GM19193 (cell line): ENCODE measurements around the gene FCRL3.

Source experiments
- POLR2A ChIP-seq: IDR thresholded peaks from 4 replicates; pipeline ENCODE4 v1.6.1; 2011; ENCODE audit not compliant: insufficient read depth, insufficient read length; ENCODE audit errors: extremely low read depth

FCRL3 gene, protein sequence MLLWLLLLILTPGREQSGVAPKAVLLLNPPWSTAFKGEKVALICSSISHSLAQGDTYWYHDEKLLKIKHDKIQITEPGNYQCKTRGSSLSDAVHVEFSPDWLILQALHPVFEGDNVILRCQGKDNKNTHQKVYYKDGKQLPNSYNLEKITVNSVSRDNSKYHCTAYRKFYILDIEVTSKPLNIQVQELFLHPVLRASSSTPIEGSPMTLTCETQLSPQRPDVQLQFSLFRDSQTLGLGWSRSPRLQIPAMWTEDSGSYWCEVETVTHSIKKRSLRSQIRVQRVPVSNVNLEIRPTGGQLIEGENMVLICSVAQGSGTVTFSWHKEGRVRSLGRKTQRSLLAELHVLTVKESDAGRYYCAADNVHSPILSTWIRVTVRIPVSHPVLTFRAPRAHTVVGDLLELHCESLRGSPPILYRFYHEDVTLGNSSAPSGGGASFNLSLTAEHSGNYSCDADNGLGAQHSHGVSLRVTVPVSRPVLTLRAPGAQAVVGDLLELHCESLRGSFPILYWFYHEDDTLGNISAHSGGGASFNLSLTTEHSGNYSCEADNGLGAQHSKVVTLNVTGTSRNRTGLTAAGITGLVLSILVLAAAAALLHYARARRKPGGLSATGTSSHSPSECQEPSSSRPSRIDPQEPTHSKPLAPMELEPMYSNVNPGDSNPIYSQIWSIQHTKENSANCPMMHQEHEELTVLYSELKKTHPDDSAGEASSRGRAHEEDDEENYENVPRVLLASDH

DNA sequence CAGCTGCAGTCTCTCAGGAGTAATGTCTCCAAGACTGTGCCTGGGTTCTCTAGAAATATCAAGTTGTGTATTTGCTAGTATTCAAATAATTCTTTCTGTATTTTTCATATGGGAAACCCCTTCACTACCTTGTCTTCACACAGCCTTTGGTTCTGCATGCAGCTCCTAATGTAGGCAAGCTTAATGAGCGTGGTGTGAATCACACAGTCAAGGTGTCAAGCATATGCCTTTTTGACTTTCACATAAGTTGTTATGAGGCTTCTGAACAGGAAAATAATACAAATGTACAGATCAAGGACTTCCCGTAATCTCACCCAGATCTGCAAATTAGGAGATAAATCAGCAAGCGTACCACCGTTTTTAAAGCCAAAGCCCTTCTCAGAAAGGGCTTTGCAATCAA, at the start of gene FCRL3:
Gene FCRL3, minus strand, starts transcription at position 38 of the 400 bp plus-strand sequence. CDS start 280 bp downstream, outside the sequence.
- TF ChIP-seq POLR2A = no peak

DNA sequence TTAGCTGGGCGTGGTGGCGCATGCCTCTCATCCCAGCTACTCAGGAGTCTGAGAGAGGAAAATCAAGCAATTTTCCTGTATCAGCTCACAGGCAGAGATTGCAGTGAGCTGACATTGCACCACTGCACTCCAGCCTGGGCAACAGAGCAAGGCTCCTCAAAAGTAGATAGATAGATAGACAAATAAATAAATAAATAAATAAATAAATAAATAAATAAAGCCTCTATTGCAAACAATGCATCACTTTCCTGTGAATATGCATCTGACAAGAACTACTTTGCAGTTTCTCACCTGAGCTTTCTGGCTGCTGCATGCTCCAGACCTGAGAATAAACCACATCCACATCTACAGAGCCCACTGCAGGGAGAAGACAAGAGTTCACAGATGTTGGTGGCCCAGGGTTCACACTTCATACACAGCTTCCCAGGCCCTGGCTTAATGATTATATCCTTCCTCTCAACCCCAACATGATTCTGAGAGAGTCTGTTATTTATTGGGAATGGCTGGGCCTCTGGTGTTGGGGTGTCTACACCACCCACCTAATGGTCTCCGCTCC, 47.8 kb upstream of the FCRL3 start:
- TF ChIP-seq POLR2A = no peak

DNA sequence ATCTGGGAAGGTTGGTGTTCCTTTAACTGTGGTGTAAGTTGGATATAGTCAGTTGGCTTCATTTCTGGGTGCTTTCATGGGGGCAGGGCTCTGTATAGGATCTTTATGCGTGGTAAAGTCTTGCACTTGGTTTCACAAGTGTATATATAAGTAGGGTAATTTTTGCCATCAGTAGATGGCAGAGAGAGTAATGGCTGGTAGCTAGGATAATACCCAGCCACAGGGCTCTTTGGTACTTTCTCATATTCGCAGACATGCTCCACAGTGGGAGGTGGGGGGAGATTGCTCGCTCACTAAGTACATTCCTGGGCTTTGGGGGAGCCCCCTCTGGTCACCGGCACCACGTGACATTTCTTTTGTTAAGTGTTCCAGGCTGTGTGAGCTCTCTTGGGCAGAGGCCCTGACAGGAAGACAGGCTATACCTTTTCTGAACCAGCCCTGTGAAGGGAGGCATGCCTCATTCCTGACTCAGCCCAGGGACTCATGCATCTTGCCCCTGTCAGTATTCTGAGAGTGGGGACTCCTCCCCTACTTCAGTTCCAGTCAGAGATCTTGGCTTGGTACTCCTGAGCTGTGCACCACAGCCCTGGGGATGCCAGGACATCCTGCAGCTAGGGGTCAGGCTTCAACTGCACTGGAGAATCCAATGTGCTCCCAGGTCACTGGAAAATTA, 38.8 kb upstream of the FCRL3 start:
- TF ChIP-seq POLR2A = no peak

DNA sequence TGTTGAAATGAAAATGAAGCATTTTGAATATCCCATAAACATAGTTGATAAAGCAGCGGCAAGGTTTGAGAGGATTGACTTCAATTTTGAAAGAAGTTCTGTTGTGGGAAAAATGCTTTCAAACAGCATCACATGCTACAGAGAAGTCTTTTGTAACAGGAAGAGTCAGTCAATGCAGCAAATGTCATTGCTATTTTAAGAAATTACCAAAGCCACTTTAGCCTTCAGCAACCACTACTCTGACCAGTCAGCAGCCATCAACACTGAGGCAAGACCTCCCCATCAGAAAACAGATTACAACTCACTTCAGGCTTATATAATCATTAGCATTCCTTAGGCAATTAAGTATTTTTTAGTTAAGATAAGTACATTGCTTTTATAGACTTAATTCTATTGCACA, 33.8 kb upstream of the FCRL3 start:
- no peak for TF ChIP-seq POLR2A

DNA sequence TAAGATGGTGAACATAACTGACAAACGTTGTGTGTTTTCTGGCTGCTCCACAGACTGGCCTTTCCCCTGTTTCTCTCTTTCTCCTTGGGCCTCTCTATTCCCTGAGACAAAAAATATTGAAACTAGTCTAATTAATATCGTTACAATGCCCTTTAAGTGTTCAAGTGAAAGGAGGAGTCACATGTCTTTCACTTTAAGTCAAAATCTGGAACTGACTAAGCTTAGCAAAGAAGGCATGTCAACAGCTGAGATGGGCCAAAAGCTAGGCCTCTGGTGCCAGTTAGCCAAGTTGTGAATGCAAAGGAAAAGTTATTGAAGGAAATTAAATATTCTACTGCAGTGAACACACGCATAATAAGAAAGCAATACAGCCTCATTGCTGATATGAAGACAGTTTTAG, 32.2 kb upstream of the FCRL3 start:
- TF ChIP-seq POLR2A = no peak

DNA sequence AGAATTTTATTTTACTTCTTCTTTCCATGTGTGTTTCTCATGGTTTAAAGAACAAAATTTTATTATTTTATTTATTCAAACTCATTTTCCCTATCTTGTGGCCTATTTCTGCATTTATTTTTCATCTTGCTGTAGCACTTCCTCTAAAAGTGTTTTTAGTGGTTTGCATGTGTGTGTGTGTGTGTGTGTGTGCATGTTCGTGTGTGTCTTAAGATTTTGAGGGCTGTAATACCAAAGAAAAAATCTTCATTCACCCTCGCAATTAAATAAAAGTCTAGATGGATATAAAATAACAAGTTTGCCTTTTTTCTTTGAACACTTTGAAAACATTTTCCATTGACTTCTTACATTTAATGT, 24.6 kb upstream of the FCRL3 start:
- no peak for TF ChIP-seq POLR2A

DNA sequence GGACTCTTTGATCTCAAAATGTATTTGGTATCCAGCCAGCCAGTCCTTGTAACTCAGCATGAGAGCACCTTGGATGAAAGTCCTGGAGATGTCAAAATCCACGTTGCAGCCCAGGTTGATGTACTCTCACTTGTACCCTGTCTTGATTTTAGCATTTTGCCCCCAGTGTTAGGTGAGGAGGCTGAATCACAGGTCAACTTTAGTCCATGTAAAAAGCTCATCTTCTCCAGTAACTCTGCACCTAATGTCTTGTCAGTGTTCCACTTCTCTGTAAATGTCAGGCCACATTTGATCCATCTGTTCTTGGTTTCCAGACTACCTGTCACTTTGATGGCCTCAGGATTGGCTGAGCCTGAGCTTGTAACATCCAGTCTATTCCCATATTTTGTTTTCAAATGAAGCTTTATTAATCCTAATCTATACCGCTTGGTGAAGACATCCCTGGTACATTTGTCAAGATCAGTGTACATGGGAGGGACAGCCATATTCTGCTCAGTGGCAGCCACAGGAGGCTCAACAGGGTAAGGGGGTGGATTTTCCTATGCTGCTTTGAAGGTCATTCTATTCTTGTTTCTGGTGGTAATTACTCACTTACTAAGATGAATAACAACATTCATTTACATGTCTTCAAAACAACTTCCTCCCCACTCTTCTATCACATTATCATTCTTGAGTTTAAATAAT, 24.1 kb upstream of the FCRL3 start:
- TF ChIP-seq POLR2A = no peak

DNA sequence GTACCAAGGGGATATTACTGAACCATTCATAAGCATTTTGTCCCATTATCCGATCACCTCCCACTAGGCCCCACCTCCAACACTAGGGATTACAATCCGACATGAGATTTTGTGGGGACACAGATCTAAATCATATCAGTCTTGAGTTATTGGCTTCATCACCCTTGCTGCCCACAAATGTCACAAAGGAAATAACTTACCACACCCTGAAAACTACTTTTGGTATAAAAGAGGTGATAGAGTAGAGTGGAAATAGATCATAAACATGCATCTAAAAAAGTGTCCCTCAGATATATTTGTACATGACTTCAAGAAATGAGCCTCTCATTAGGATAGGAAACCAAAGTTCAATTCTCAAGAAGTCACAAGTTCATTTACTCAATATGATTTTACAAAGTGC, 22.6 kb upstream of the FCRL3 start:
- no peak for TF ChIP-seq POLR2A

DNA sequence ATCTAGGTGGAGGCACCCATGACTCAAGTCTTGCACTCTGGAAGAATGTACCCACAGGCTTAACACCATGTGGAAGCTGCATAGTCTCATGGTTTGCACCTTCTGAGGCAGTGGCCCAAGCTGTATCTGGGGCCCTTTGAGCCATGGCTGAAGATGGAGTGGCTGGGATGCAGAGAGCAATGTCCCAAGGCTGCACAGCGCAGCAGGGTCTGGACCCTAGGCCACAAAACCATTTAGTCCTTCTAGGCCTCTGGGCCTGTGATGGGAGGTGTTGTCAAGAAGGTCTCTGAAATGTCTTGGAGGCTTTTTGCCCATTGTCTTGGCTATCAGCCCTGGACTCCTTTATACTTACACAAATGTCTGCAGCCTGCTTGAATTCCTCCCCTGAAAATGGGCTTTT, 21.4 kb upstream of the FCRL3 start:
- TF ChIP-seq POLR2A = no peak

DNA sequence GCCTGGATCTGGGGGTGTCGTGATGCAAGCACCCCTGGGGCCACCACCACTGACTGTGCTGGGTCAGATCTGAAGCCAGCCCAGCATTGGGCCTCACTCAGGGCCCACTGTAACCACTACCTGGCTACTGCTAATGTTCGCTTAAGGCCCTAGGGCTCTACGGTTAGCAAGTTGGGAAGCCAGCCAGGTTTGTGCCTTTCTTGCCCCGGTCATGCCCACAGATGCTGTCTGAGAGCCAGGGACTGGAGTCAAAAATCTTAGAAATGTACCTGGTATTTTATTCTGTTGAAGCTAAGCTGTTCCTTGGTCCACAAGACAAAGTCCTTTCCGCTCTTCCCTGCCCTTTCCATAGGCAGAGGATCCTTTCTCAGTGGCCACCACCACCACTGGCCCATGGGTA, 15.2 kb upstream of the FCRL3 start:
- TF ChIP-seq POLR2A = no peak

DNA sequence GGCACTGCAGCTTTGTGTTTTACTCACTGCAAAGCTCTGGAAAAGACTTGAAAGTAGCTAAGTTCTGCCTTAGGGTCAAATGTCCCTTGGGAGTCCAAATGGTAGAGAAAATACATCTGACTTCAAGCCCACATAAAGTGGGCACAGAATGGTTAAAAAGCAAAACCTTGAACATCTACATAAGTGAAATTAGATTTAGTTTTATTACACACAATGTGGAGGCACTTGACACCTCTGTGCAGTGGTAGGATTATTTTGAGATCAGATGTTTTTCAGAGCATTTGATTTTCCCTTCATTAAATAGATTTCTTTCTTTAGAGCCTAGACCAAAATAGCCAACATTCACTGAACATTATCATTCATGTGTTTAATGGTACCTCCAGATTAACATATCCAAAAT, 11.2 kb upstream of the FCRL3 start:
- no peak for TF ChIP-seq POLR2A

DNA sequence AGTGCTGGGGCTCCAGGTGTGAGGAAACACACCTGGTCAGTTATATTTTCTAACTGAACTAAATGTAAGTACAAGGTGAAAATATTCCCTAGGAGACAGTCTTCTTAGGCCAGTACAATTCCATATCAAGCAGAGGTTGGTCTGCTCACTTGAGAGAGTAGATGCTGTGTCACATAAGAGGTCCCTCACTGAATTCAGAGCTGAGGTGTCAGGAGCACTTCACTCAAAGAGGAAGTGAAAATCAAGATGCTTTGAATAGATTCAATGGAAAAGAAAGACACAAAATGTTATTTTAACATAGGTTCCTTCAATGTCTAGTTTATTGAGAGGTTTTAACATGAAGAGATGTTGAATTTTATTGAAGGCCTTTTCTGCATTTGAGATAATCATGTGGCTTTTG, 4.3 kb upstream of the FCRL3 start:
- TF ChIP-seq POLR2A = no peak

DNA sequence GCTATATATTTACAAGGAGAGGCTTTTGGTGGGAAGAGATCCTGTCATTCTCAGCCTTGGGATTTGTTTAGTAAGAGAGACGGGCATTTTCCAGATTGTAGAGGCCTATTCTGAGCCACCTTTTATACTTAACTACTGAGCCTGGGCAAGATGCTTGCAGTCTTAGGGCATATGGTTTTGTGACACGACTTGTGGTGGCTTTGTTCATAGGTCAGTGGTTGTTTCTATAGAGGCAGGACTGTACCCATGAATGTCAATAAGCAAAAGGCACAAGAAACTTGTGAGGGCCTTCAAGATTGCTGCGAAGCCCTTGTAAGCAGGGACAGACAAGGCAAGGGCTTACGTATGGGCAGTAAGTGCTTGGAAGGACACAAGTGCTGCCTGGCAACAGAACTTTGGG, 3.4 kb upstream of the FCRL3 start:
- TF ChIP-seq POLR2A = no peak

DNA sequence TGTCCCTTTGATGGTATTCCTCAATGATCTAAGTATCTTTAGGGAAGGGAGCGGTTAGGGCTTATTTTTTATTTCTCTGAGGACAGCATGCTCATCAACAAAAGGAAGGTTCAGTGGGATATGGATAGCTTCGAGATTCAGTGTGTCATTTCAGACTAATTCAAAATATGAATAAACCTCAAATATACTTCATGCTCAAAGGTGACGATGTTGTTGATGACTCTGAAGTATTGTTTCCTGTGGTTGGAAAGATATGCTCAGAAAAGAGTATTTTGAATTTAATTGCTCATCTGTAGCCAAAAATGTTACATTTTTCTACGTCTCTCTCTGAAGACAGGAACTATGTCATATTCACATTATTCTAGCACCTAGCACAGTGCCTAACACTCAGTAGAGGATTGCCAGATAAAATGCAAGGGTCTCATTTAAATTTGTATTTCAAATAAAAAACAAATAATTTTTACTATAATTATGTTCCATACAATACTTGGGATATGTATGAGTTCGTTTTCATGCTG, 1.8 kb upstream of the FCRL3 start:
- TF ChIP-seq POLR2A = no peak

DNA sequence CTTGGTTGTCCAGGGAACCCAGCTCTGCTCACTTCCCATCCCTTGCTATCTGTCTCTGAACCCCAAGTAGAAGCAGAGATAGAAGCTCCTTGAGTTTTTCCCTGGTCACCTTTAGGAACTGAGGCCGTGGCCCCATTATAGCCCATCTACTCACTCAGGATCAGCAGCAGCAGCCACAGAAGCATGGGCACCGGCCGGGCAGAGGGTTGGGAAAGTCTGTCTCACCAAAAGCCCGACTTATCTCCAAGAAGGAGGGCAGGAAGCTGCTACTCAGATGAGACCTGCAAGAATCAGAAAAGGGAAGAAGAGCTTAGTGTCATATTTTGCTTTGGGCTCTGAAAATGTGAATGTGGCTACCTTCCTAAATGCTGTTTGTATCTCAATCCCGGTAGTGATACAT, 264 bp downstream of the FCRL3 start:
- no peak for TF ChIP-seq POLR2A

DNA sequence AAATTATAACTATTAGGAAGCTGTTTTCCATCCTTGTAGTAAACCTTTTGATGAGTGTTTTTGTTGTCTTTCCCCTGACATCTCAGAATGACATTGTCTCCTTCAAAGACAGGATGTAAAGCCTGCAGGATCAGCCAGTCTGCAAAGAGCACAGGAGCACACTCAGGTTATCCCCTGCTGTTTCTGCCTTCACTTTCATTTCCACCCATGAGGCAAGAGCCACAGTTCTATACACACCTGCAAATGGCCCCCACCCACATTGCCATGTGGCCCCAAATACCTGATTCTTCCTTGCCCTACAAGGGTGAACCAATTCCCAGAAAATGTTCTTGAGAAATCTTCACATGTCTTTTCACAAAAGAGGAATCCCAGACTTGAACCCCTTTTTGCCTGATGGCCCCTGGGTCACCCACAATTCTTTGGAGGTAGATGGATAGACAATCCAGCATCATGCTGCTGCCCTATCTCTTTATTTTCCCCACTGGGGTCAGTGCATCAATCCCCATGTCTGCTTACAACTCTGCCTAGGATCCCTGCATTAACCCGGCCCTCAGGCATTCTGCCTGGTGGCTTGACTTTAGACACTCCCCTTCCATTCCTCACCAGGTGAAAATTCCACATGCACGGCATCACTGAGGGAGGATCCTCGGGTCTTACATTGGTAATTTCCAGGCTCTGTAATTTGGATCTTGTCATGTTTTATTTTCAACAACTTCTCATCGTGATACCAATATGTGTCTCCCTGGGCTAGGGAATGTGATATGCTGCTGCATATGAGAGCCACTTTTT, 2.6 kb downstream of the FCRL3 start:
- no peak for TF ChIP-seq POLR2A
